GM13976 (cell line): ENCODE results near the gene ANKS6.

ENCODE experiments used
- DNase-seq: peaks from one replicate; pipeline ENCODE4 v3.0.0; 2012; ENCODE audit warnings: low spot score
- CTCF ChIP-seq: IDR thresholded peaks from 2 replicates; pipeline ENCODE4 v1.5.1; 2012; ENCODE audit warnings: borderline replicate concordance, mild to moderate bottlenecking; ENCODE audit not compliant: insufficient read depth; ENCODE audit errors: extremely low read depth, missing control alignments, control extremely low read depth
- in situ Hi-C: fragments of 300-500 bp; cut with MboI; formaldehyde crosslinking; loops from one replicate; pipeline ENCODE4 v1.12.0; 2022; ENCODE audit warnings: low sequenced_read_pairs, mixed read lengths, inconsistent platforms; ENCODE audit not compliant: unreplicated experiment

ANKS6 gene

GRCh38 chr9:98732091-98732490, 64.3 kb downstream of the ANKS6 start:
- DNase-seq = no peak
- no peak for TF ChIP-seq CTCF
- in situ Hi-C loops = no loop called here

- TF ChIP-seq CTCF = no peak
- no peak for DNase-seq
- in situ Hi-C loops = no loop called here
These were observed 65.5 kb downstream of the ANKS6 start for GRCh38 chr9:98730871-98731270.

DNA sequence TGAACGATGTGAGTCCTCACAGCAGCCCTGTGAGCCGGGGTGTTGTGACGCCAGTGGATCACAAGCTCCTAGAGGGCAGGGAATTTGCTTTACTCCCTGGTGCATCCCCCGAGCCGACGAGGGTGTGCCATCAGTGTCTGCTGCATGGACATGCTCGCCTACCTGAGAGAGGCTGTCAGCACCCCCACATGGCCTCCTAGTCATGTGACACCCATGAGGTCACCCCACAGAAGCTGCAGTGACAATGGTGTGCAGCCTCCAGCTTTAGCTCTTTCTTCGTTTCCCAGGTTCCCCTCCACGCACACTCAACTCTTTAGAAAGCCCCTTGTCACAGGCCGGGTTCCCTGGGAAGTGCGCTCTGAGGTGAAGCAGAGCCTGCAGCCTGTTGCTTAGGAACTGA, 67.9 kb downstream of the ANKS6 start:
- no peak for DNase-seq

DNA sequence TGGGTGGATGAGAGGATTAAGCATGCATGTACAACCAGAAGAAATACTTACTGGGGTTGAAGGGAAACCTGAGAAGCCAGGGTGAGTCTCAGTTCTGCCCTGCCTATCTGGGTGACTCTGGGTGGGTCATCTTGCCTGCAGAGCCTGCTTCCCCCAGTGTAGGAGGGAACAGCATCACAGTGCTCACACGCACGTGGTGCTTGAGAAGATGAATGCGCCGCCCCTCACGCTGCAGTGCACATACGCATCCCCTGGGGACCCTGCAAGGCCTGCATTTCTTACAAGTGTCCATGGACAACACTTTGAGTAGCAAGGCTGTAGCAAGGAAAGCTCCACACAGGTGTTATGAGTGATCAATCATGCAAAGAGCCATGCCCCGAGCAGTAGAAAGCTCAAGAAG, 68.9 kb downstream of the ANKS6 start:
- TF ChIP-seq CTCF = no peak
- in situ Hi-C loops = no loop called here
- DNase-seq = no peak

More for the DNA sequence above, 67.9 kb downstream of the ANKS6 start:
- in situ Hi-C loops = no loop called here
- TF ChIP-seq CTCF = no peak

- no peak for TF ChIP-seq CTCF
- DNase-seq = no peak
- in situ Hi-C loops = no loop called here
These were observed 69.6 kb downstream of the ANKS6 start for GRCh38 chr9:98726735-98727134.

GRCh38 chr9:98724810-98725530, 71.4 kb downstream of the ANKS6 start:
- in situ Hi-C loops = no loop called here
- TF ChIP-seq CTCF = no peak
- DNase-seq = no peak
